Measurements from ENCODE around the gene CTNND2.

Gene CTNND2

DNA sequence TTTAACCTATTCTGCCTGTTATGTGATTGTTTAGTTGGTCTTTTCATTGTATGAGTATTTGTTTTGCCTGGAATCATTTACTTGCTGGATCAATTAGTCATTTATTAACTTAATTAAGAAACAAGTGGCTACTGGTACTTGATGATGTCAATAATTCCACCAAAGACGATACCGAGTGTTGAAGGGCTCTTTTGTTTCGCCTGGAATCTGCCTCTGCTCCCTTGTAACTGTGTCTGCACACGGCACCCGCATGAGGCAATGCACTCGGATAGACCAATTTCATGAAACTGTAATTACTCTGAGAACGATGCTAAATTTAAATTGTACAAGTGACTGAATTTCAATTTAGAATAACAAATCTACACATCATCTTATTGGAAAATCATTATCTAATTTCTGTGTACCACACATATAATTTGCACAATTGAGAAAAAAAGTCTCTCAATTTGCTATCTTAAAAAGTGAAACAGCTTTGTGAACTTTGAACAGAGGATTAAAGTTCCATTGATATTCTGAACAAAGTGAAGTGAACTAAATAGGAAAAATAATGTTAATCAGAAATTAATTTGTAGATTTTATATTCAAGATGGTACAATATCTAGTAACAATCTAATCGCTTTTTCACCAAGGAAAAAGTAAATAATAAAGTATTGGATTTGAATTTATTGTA, 143.2 kb downstream of the CTNND2 start:
- DNase-seq (ENCODE audit: low read depth) = no peak

DNA sequence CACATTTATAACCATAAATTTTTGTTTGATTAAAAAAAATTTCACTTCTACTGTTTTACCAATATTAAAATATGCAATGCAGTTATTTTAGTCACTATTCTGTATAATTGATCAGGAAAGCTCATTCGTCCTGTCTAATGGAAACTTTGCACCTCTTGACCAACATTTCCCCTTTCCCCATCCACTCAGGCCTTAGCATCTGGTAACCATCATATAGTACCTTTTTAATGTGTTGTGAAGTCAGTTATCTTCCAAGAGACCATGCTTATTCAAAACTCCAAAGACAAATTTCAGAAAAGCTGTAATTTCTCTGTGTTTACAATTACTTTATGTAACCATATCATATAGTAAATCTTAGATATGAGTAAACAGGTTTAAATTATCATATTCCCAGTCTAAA, 145.9 kb downstream of the CTNND2 start:
- no peak for DNase-seq (ENCODE audit: low read depth)

DNA sequence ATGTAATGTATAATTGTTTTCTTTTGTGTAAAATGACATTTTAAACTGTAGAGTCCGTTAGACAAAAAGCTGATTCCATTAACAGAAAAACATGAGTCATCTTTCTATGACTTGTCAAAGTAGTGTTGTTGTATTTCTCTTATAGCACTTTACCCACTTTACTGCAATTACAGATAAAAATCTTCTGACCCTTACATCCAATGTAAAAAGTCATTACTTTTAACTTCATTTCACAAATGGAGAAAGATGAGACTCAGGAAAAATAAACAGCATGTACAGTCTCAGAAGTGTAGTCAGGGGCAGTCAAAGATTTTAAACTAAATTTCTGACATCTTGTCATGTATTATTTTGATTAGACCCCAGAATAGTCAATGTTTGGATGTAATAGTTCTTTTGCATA, 146.6 kb downstream of the CTNND2 start:
- DNase-seq (ENCODE audit: low read depth) = no peak

DNA sequence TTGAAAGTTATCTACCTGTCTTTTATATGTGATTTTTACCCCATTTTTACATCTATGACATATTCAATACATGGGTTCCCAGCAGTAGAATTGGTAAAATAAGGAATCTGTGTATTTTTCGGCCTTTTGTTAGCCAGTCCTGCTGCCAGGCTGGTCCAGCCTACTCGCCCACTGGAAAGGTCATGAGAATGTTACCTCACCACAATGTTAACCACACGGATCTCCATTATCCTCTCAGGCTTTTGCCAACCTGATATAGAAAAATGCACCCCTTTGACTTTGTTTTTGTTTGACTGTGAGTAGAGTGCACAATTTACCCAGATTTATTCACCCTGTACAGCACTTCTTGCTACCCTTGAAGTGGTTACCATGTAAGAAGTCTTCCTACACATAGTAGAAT, 167.2 kb downstream of the CTNND2 start:
- DNase-seq (ENCODE audit: low read depth) = no peak

DNA sequence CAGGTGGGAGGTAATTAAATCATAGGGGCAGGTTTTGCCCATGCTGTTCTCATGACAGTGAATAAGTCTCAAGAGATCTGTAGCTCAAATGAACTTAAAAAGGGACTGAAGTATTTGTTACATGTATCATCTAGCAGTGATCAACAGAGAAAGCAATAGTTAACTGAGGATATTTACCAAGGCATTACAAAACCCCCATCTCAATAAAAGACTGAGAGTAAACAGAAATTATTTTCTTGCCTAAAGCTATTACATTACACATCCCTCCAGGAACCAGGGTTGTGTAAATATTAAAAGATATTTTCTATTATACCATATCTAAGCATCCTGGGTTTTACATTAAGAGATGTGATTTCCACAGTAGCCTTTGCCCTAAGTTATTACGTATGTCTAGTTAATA, 169.9 kb downstream of the CTNND2 start:
- no peak for DNase-seq (ENCODE audit: low read depth)

DNA sequence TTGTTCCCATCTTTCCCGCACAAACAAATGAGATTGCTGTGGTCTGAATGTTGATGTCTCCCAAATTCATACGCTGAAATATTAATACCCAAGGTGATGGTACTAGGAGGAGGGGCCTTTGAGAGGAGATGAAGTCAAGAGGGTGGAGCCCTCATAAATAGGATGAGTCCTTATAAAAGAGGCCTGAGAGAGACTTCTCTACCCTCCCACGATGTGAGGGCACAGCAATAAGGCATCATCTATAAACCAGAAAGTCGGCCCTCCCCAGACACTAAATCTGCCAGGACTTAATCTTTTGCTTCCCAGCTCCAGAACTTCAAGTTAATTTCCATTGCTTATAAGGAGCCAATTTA, 170.4 kb downstream of the CTNND2 start:
- DNase-seq (ENCODE audit: low read depth) = no peak

DNA sequence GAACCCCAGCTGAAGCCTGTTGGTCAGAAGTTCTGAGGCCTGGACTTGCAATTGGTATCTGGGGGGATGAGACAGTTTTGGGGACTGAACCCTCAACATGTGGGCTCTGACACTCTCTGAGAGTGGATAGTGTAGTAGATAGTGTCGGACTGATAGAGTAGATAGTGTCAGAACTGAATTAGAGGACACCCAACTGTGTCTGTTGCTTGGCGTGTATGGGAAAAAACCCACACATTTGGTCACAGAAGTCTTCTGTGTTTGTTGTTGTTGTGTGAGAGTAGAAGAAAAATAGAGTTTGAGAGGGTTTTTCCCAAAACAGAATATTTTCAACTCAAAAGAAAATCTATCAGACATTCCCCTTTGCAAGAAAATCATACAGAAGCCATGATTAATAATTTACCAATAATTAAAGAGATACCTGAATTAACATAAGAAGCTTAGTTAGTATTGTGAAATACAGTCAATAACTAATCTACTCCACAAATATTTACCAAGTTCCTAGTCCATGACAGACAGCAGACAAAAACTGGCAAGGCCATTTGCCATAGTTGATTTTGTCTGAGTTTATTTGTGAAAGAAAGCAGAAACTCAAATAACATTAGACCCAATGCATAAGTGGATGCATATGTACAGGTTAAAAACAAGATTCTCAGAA, 170.9 kb downstream of the CTNND2 start:
- no peak for DNase-seq (ENCODE audit: low read depth)

DNA sequence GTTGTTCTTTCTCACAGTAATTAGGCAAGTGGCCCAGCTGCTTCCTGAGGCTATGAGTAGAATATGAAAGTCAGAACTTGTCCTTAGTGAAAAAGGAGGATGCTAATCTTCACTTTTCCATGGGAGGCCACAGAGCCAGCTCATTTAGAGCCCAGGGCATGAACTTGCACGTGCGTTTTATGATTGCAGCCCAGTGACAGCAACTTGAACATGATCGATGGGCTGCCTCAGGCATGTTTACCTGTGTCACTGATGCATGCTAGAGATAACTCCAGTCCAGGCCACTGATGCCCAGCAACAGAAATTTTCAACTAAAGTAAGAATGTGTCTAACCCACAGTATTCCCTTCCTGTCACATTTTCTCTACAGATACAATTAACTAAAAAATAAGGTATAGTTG, 179.3 kb downstream of the CTNND2 start:
- DNase-seq (ENCODE audit: low read depth) = no peak

DNA sequence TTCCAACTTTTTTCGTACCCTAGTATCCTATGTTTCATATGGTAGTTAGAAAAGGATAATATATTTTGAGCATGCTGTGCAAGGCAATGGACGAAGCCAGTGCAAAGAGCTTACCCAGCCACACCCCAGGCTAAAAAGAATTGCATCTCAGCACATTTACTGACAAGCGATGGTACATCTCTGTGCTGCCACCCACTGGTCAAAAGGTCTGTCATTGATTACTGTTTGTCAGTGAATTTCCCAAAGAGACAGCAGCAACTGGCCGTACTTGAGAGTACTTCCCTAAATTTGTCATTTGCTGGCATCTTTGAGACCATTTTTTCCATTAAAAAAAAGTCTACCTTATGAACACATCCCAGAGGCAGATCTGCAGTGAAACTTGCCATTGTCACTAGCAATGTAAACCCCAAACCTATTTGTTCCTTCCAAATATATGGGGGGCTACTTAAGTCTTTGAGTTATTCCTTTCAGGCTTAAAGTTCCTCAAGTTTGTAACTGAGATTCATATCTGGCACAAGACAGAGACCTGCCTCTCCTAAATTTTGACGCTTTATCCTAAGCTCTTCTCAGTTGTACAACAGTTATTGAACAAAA, 184.3 kb downstream of the CTNND2 start:
- no peak for DNase-seq (ENCODE audit: low read depth)

DNA sequence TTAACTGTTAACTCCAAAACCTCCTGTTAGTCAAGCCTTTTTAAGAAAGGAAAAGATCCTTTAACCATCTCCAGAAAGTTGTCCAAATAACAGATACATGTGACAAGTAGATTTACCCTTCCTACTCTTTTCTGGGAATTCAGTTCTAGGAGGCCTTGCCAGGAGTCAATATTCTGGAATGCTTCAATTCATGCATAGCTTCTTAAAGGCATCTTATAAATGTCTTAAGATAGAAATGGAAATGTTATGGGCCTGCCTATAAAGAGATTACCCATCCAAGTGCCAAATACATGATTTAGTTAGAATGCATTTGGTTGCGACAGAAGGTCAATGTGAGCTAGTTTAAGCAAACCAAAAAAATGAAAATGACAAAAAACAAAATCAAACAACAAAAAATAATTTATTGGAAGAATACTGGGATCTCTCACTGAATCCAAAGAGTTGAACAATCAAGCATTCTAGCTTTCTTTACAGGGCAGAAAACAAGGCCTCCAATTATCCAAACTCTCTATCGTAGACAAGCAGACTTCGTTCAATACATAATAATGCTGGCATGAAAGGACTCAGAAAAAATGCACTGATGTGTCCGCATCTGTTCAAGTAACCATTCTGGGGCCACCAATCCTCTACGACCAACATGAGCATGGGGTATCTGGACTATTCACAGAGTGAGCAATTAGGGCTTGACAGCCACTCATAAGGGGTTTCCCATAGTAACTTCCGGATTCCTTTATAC, 188.6 kb downstream of the CTNND2 start:
- DNase-seq (ENCODE audit: low read depth) = no peak

DNA sequence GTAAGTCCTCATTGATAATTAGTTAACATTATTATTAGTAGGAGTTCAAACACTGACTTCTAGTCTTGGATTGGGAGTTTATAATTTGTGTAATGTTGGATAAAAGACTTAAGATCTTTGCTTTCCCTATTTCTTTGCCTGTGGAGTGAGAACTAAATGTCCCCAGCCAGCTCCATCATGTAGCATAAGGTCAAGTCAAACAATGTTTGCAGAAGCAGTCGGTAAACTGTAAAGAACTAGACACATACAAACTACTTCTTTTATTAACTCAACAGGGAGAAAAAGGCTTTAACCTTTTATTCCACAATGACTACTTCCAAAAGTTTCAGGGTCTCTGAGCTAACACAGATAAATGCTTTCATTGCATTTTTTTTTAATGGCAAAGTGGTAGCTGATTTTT, 192.3 kb downstream of the CTNND2 start:
- DNase-seq (ENCODE audit: low read depth) = no peak

DNA sequence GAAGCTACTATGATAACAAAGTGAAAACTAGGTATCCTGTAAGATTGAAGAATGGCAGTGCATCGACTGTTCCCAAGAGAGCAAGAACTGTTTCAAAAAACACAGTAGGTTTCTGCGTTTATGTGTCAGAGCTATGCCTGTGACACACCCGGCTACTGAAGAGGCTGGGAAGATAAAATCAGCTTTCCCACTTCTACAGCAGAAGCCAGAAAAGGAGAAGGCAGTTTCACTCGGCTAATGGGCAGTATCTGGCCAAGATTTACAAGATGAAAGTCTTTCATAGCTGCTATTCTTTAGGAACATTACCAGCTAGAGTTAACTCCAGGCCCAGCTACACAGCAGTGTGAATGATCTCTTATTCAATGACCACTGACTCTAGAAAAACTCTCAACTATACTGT, 195.2 kb downstream of the CTNND2 start:
- no peak for DNase-seq (ENCODE audit: low read depth)

DNA sequence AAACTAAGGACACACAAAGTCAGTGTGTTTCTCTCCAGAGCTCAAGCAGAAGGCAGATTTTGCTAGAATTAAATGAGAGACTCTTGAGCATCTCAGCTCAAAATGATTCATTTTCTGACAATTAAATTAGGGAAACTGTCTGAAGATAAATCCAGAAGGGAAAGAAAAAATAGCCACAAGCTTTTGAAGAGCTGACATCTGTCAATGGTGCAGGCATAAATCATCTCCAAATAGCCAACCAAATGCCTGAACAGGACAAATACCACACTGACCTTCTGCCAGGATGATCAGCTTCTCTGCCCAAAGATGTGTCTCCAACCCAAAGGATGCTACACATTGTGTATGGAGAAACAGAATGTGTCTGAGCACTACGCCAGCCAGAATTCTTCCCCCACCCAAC, 199.3 kb downstream of the CTNND2 start:
- no peak for DNase-seq (ENCODE audit: low read depth)

DNA sequence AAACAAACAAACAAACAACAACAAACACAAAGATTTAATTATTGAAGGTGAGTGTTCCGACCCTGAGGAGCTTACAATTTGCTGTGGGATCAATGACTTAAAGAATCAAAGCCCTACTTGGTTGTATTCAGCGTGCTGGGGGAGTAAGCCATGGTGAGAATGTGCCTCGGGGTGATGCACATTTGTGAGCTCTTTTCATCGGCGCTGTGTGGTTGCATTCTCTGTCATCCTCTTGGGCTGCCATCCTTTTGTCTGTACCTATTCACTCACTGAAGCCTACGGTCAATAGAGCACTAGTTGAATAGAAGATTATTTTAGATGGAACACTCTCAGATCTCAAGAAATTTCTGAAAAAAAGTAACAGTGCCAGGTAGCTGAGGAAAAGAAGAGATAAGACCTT, 203.9 kb downstream of the CTNND2 start:
- no peak for DNase-seq (ENCODE audit: low read depth)

DNA sequence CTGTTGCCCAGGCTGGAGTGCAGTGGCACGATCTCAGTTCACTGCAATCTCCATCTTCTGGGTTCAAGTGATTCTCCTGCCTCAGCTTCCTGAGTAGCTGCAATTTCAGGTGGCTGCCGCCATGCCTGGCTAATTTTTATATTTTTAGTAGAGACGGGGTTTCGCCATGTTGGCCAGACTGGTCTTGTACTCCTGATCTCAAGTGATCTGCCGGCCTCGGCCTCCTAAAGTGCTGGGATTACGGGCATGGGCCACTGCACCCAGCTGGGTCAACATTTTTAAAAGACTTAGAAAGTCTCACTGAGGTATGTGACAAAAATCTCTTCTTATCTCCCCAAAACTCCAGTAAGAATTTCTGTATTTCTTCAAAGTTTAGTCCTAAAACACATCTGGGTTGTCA, 211.6 kb downstream of the CTNND2 start:
- no peak for DNase-seq (ENCODE audit: low read depth)

DNA sequence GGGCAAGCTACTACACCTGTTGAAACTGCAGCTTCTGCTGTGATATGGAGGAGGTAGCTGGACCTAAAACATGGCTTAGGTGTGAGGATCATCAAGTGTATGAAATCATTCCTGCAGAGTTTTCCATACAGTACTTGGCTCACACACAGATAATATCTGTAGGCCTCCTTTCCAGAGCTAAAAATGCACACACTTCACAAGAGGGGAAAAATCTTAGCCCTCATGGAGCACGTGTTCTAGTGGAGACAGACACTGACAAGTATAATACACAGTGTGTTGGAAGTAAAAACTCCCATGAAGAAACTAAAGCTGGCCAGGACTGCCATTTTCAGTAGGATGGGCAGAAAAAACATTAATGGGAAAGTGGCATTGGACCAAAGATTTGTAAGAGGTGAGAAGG, 216.7 kb downstream of the CTNND2 start:
- no peak for DNase-seq (ENCODE audit: low read depth)

DNA sequence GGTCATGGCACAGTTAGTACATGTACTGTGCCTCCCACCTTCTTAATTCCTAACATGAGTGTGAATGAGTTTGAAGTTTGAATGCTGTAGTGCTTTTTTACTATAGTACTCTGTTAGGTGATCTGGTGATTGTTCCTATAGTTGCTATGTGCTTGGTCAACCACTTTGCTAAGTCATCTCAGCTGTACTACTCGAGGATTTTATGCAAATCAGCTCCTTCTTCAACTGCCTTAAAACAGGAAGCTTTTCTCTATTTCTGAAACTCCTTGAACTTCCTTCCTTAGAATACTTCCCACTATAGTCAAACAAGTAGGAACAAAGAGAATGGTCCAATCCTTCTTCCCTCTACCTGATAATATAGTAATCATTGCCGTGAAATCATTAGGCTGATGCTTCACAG, 219.6 kb downstream of the CTNND2 start:
- no peak for DNase-seq (ENCODE audit: low read depth)

DNA sequence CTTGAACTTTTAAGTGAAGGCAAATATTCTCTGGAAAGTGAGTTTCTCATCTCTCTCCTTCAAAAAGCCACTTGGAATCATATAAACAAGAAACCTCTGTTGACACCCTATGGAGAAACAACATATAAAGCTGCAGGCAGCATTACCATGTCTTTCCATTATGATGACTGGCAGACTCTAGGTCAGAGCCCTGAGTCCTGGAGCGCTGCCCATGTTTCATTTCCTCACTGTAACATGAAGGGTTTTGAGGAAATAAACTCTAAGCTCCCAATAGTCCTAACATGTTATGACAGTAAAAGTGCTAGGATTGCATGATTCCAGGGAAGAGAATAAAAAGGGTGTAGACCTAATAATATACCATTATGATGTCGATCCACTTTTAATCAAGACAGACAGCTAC, 220.6 kb downstream of the CTNND2 start:
- DNase-seq (ENCODE audit: low read depth) = no peak

DNA sequence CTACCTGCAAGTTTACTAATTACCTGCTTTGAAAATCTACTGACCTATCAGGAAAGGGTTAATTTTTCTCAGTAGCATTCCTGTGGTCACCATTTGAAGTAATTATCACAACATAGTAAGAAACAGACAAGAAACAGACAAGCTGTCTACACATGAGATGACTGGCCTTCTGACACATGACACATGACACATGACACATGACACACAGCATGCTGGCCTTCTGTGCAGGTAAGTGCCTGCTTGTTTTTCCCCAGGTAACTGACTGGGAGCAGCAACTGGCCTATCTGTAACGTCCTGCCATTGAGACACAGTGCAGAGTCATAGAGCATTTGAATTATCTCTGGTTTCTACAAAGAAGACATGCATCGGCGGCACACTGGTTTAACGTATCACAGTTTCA, 222.4 kb downstream of the CTNND2 start:
- DNase-seq (ENCODE audit: low read depth) = no peak

DNA sequence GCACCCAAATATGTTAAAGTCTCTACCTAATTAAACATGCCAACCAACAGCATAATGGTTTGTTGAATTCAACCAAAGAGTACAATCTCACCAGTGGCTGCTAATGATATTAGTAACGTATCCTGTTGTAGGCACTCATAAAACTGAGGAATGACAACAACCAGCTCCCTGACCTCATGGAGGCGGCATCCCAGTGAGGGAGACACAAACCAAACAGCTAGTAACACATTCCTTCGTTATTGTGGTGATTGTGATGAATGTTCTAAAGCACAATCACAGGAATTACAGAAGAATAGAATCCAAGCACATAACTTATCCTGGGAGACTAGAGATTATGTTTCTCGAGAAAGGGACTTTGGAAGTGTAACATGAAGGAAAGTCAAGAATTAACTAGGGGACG, 224.6 kb downstream of the CTNND2 start:
- no peak for DNase-seq (ENCODE audit: low read depth)

DNA sequence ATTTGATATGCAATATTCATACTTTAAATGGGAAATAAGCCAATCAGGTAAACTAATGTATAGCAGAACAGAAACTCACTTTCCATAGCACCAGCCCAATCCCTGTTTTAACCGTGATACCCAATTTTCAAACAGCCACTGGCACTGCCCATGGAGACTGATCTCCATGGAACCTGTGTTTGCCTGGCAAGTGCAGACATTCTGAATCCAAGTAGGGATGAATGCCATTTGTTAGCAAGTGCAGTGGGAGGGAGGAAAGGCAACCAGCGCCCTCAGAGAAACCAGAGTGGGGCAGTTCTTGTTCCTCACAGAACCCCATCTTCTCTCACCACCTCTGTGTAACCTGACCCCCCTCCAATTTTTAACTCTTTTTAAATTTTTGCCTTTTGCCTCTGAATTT, 229.1 kb downstream of the CTNND2 start:
- DNase-seq (ENCODE audit: low read depth) = no peak

DNA sequence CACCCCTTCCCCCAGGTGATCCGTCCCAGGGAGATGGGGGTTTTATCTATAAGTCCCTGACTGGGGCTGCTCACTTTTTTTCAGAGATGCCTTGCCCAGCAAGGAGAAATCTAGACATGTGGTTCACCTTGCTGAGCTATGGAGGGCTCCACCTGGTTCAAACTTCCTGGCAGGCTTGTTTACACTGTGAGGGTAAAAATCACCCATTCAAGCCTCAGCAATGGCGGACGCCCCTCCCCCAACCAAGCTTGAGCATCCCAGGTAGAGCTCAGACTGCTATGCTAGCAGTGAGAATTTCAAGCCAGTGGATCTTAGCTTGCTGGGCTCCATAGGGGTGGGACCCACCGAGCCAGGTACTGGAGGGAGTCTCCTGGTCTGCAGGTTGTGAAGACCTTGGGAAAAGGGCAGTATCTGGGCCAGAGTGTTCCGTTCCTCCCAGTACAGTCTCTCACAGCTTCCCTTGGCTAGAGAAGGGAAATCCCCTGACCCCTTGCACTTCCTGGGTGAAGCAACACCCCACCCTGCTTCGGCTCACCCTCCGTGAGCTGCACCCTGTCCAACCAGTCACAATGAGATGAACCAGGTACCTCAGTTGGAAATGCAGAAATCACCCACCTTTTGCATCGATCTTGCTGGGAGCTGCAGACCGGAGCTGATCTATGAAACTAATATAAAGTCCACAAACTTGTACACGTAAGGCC, 231.7 kb downstream of the CTNND2 start:
- DNase-seq (ENCODE audit: low read depth) = no peak

DNA sequence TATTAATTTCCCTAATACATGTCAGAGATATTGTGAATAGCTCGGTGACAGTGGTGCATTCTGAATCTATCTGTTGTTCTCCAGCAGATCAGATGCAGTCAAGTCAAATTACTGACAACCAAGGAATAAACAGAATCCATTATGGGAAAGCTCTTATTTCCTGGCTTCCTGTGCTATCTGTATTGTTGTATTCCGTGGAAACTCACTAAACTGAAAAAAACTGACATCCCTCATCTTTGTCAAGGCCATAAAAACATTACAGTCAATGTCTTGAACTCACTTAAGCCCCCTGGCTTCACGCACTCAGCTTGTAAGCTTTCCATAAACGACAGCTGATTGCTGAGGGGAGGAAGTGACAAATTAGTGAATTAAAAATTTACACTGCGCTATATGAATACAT, 245.9 kb downstream of the CTNND2 start:
- DNase-seq (ENCODE audit: low read depth) = no peak
